Thymus (tissue), 11 donors: ENCODE results near the gene FANCI. TPM values are rescaled to one million over a fixed set of nuclear protein-coding genes. Genes with fewer than 3 reads are reported as not detected.

Experiments used
- DNase-seq, 9 donors: peaks; one replicate each; pipeline ENCODE4 v3.0.0-alpha.2; 2013; ENCODE audit warnings: low spot score in 9 of 9, low read depth in 6 of 9, missing footprints in 1 of 9
- H3K27ac ChIP-seq, 2 donors: one replicate each; pipeline ENCODE4 v1.5.1; 2013; ENCODE audit warnings: control low read depth in 1 of 2, low read depth in 1 of 2, low read length in 1 of 2, mild to moderate bottlenecking in 1 of 2, moderate library complexity in 1 of 2
- H3K27me3 ChIP-seq, 2 donors: one replicate each; pipeline ENCODE4 v1.5.1; 2013; ENCODE audit warnings: low read length in 1 of 2; ENCODE audit not compliant: control insufficient read depth in 2 of 2, insufficient read depth in 1 of 2
- H3K36me3 ChIP-seq, 2 donors: one replicate each; pipeline ENCODE4 v1.5.1; 2013; ENCODE audit warnings: low read length in 1 of 2, mild to moderate bottlenecking in 1 of 2, moderate library complexity in 1 of 2; ENCODE audit not compliant: control insufficient read depth in 2 of 2, insufficient read depth in 2 of 2
- H3K4me1 ChIP-seq, 2 donors: one replicate each; pipeline ENCODE4 v1.5.1; 2013; ENCODE audit warnings: low read length in 2 of 2; ENCODE audit not compliant: control insufficient read depth in 2 of 2, insufficient read depth in 2 of 2
- H3K4me3 ChIP-seq, 2 donors: one replicate each; pipeline ENCODE4 v1.5.1; 2013; ENCODE audit warnings: low read length in 2 of 2, control low read depth in 1 of 2, mild to moderate bottlenecking in 1 of 2
- H3K9me3 ChIP-seq, 2 donors: one replicate each; pipeline ENCODE4 v1.5.1; 2013; ENCODE audit warnings: low read length in 1 of 2, mild to moderate bottlenecking in 1 of 2; ENCODE audit not compliant: control insufficient read depth in 2 of 2, insufficient read depth in 1 of 2
- WGBS: extraction: QIAGEN DNeasy Blood & Tissue Kit; methylation state at CpG from one replicate; pipeline ENCODE4 v1.1.7; 2013; 5-methylcytosine and 5-hydroxymethylcytosine counted together
- polyA plus RNA-seq: library from polyadenylated mRNA; stranded (reverse); fragments of 200-250 nt; gene quantifications from one replicate; pipeline ENCODE4 v1.2.3, GENCODE V29; 2013
- total RNA-seq: library from RNA; stranded (reverse); fragments of 120-200 nt; gene quantifications from one replicate; pipeline ENCODE4 v1.2.4, GENCODE V29; 2013
- donor health status: healthy.

FANCI gene
- total and polyA plus RNA-seq, 2 donors: 6.8 to 55.1 TPM

DNA sequence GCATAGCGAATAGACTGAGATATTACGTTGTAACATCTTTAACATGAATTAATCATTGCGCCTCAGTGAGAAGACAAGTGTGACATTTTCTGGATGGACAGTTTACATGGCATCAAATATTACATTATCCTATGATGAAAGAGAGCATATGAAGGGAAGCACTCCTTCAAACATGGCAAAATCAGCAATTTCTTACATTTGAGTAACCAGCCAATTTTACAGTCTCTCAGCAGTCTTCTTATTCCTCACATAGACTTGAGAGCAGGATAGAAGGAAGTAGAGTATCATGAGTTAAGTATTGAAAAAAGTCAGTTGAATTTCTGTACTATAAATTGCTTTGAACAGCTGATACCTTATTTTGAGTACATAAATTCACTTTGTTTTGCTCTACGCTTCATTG is 38.9 kb downstream of the FANCI start:
- H3K4me1 ChIP-seq: no peaks in the 10 kb centered on the region
- no peak overlapping the region for H3K27ac ChIP-seq
- DNase-seq: no peak
- no peaks in the 10 kb centered on the region for H3K27me3 ChIP-seq
- 97% methylated on average over 4 of the region's 4 CpGs for WGBS
- H3K9me3 ChIP-seq: no peaks in the 10 kb centered on the region
- peaks cover 21 to 61% of the 10 kb centered on the region in 2 donors for H3K36me3 ChIP-seq
- no peak overlapping the region for H3K4me3 ChIP-seq

GRCh38 chr15:89283201-89283600 is 39.4 kb downstream of the FANCI start:
- no peak overlapping the region for H3K4me3 ChIP-seq
- 87% methylated on average over 4 of the region's 4 CpGs for WGBS
- DNase-seq: no peak
- H3K9me3 ChIP-seq: no peaks in the 10 kb centered on the region
- H3K4me1 ChIP-seq: no peaks in the 10 kb centered on the region
- no peak overlapping the region for H3K27ac ChIP-seq
- no peaks in the 10 kb centered on the region for H3K27me3 ChIP-seq
- peaks cover 26 to 65% of the 10 kb centered on the region in 2 donors for H3K36me3 ChIP-seq

DNA sequence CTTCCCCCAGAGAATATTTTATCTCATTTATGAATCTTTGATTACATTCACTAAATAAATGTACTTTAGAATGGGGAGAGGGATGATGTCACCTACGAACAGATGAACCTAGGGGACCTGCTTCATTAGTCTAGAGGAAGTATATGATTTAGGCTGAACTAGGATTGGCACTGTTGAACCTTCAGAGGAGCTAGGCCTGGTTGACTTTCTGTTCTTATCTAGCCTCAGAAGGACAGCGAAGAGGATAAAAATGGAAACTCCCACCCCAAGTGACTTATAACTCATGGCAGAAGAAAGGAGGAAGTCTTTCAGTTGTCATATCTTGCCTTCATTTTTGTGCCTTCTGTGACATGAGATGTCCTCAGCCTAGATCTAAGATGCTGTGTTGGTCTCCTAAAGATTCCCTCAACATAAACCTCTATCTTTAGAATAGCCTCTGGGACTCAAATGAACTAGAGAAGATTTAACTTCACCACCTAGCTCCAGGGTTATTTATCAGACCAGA is 48.2 kb downstream of the FANCI start:
- no peaks in the 10 kb centered on the region for H3K4me1 ChIP-seq
- H3K4me3 ChIP-seq: no peak overlapping the region
- no peak overlapping the region for H3K27ac ChIP-seq
- peaks cover 35 to 54% of the 10 kb centered on the region in 2 donors for H3K36me3 ChIP-seq
- DNase-seq: no peak
- no peaks in the 10 kb centered on the region for H3K27me3 ChIP-seq
- H3K9me3 ChIP-seq: no peaks in the 10 kb centered on the region
- WGBS: 97% methylated on average over 2 of the region's 2 CpGs

DNA sequence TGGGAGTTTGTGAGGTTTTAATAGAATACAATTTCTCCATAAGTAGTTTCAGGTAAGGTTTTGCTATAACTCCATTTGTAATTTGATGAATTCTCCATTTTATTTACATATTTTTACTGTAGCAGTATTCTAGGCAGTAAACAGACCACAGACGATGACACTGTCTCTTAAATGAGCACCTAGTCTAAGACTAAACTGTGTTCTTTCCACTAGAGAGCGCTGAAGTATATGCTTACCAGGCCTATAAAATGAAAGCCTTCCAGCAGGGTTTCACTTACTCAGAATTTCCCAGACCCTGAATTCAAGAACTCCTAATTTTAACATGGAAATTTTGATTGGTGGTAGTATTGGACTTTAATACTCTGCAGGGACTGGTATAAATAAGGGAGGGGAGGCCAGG is 49.2 kb downstream of the FANCI start:
- Histone ChIP-seq H3K4me1 (no peaks in the 10 kb centered on the region), H3K4me3 (no peak overlapping the region), H3K36me3 (peaks cover 31 to 45% of the 10 kb centered on the region in 2 donors), H3K27me3 (no peaks in the 10 kb centered on the region), H3K27ac (no peak overlapping the region), H3K9me3 (no peaks in the 10 kb centered on the region)
- no peak for DNase-seq
- 98% methylated on average over 2 of the region's 2 CpGs for WGBS

- Histone ChIP-seq H3K27me3 (no peaks in the 10 kb centered on the region), H3K4me3 (no peak overlapping the region), H3K4me1 (no peaks in the 10 kb centered on the region), H3K27ac (no peak overlapping the region), H3K9me3 (no peaks in the 10 kb centered on the region), H3K36me3 (peaks cover 21 to 47% of the 10 kb centered on the region in 2 donors)
- DNase-seq: no peak
Measured at GRCh38 chr15:89299896-89300295, 56.1 kb downstream of the FANCI start.

DNA sequence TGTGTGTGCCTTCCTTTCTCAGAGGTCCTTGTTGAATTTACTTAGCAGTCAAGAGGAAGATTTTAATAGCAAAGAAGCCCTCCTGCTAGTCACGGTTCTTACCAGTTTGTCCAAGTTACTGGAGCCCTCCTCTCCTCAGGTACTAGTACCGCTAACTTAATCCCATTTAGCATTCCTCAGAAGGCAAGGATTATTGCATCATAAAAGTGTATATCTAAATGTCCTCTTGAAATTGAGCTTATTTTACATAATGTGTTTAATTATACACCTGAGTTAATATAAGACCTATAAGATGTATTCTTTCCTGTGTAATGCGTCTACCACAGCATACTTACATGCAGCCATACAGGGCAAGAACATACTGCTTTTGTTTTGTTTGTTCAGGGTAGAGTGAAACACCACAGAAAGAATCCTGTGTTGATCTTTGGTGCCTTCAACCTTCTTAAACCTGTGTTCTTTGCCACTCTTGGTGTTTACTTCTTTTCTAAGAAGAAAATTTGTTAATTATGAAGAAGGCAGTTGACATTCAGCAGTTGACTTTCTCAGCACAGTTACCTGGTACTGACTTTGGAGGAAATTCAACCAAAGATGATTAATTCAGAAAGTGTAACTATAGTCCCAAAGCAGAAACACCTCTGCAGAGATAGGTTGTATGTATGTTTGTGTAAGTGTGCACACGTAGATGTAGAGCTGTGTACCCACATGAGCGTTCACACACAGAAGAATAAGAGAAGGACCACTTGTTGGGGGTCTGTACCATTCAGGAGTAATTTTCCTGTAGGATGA is 57.7 kb downstream of the FANCI start:
- H3K36me3 ChIP-seq: peaks cover 25 to 59% of the 10 kb centered on the region in 2 donors
- no peak overlapping the region for H3K4me3 ChIP-seq
- H3K27ac ChIP-seq: no peak overlapping the region
- H3K4me1 ChIP-seq: no peaks in the 10 kb centered on the region
- no peaks in the 10 kb centered on the region for H3K9me3 ChIP-seq
- 86% methylated on average over 5 of the region's 5 CpGs for WGBS
- DNase-seq: no peak
- no peaks in the 10 kb centered on the region for H3K27me3 ChIP-seq

- no peaks in the 10 kb centered on the region for H3K27me3 ChIP-seq
- no peaks in the 10 kb centered on the region for H3K4me1 ChIP-seq
- DNase-seq: no peak
- H3K9me3 ChIP-seq: no peaks in the 10 kb centered on the region
- H3K4me3 ChIP-seq: no peak overlapping the region
- peaks cover 35 to 78% of the 10 kb centered on the region in 2 donors for H3K36me3 ChIP-seq
- 98% methylated on average over 2 of the region's 2 CpGs for WGBS
- H3K27ac ChIP-seq: no peak overlapping the region
Measured at GRCh38 chr15:89303986-89304385, 60.2 kb downstream of the FANCI start.

DNA sequence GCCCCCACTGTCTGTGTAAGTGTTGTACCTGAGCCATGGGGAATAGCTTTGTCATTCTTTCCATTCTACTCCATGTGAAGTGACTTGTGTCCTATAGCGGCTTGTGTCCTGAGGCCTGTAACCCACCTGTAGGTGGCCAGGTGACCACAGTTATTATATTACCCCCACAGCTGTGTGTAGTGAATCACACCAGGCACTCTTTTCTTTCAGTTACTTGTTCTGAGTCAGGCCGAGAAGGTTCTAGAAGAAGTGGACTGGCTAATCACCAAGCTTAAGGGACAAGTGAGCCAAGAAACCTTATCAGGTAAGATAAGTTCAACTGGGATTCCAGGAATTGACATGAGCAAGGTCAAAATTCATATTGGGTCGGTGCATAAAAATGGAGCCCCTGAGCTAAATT is 61.6 kb downstream of the FANCI start:
- H3K36me3 ChIP-seq: peaks cover 31 to 75% of the 10 kb centered on the region in 2 donors

DNA sequence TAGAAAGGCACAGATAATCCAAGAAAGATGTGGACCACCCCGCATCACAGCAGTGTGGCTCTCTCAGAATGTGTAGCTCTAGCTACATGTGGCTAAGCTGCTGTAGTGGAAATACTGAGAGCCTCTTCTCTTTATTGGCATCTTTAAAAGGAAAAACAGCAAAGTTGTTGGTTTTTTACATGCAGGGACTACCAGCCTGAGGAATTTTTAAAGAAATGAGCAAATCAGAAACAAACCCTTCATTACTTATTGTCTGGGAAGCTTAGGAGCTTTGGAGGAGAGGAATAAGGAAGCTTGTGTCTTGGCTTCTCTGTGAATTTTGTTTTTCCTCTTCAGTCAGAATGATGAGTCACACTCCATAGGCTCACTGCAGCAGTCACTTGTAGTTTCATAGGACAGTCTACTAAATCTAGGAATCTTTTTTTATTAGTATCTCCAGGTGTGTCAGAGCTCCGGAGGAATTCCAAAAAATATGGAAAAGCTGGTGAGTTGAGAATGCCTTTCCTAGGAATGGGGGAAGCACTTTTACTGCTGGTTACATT is 63.3 kb downstream of the FANCI start:
- DNase-seq: no peak
- Histone ChIP-seq H3K9me3 (no peaks in the 10 kb centered on the region), H3K27ac (no peak overlapping the region), H3K27me3 (no peaks in the 10 kb centered on the region), H3K36me3 (peaks cover 25 to 70% of the 10 kb centered on the region in 2 donors), H3K4me1 (no peaks in the 10 kb centered on the region), H3K4me3 (no peak overlapping the region)
- WGBS: over 99% methylated on average over 2 of the region's 2 CpGs

More for the DNA sequence above, 61.6 kb downstream of the FANCI start:
- no peak overlapping the region for H3K27ac ChIP-seq
- no peak for DNase-seq
- 98% methylated on average over 3 of the region's 3 CpGs for WGBS
- H3K4me1 ChIP-seq: no peaks in the 10 kb centered on the region
- no peaks in the 10 kb centered on the region for H3K9me3 ChIP-seq
- H3K27me3 ChIP-seq: no peaks in the 10 kb centered on the region
- H3K4me3 ChIP-seq: no peak overlapping the region
